Thymus (tissue), 14 donors: ENCODE data around the gene ZFC3H1. TPM values are rescaled to one million over a fixed set of nuclear protein-coding genes. Genes with fewer than 3 reads are reported as not detected.

Source experiments
- DNase-seq, 9 donors: peaks; one replicate each; pipeline ENCODE4 v3.0.0-alpha.2; 2013; ENCODE audit warnings: low spot score in 9 of 9, low read depth in 6 of 9, missing footprints in 1 of 9
- H3K27ac ChIP-seq, 2 donors: one replicate each; pipeline ENCODE4 v1.5.1; 2013; ENCODE audit warnings: control low read depth in 1 of 2, low read depth in 1 of 2, low read length in 1 of 2, mild to moderate bottlenecking in 1 of 2, moderate library complexity in 1 of 2
- H3K27me3 ChIP-seq, 2 donors: one replicate each; pipeline ENCODE4 v1.5.1; 2013; ENCODE audit warnings: low read length in 1 of 2; ENCODE audit not compliant: control insufficient read depth in 2 of 2, insufficient read depth in 1 of 2
- H3K36me3 ChIP-seq, 2 donors: one replicate each; pipeline ENCODE4 v1.5.1; 2013; ENCODE audit warnings: low read length in 1 of 2, mild to moderate bottlenecking in 1 of 2, moderate library complexity in 1 of 2; ENCODE audit not compliant: control insufficient read depth in 2 of 2, insufficient read depth in 2 of 2
- H3K4me1 ChIP-seq, 2 donors: one replicate each; pipeline ENCODE4 v1.5.1; 2013; ENCODE audit warnings: low read length in 2 of 2; ENCODE audit not compliant: control insufficient read depth in 2 of 2, insufficient read depth in 2 of 2
- H3K4me3 ChIP-seq, 2 donors: one replicate each; pipeline ENCODE4 v1.5.1; 2013; ENCODE audit warnings: low read length in 2 of 2, control low read depth in 1 of 2, mild to moderate bottlenecking in 1 of 2
- H3K9me3 ChIP-seq, 2 donors: one replicate each; pipeline ENCODE4 v1.5.1; 2013; ENCODE audit warnings: low read length in 1 of 2, mild to moderate bottlenecking in 1 of 2; ENCODE audit not compliant: control insufficient read depth in 2 of 2, insufficient read depth in 1 of 2
- WGBS: extraction: QIAGEN DNeasy Blood & Tissue Kit; methylation state at CpG from one replicate; pipeline ENCODE4 v1.1.7; 2013; 5-methylcytosine and 5-hydroxymethylcytosine counted together
- long read RNA-seq, 10 donors: transcript quantifications; one replicate each; lab custom pipeline, GENCODE V29; 2026
- polyA plus RNA-seq: library from polyadenylated mRNA; stranded (reverse); fragments of 200-250 nt; gene quantifications from one replicate; pipeline ENCODE4 v1.2.3, GENCODE V29; 2013
- total RNA-seq: library from RNA; stranded (reverse); fragments of 120-200 nt; gene quantifications from one replicate; pipeline ENCODE4 v1.2.4, GENCODE V29; 2013
- donor health status: healthy.

Gene ZFC3H1, protein sequence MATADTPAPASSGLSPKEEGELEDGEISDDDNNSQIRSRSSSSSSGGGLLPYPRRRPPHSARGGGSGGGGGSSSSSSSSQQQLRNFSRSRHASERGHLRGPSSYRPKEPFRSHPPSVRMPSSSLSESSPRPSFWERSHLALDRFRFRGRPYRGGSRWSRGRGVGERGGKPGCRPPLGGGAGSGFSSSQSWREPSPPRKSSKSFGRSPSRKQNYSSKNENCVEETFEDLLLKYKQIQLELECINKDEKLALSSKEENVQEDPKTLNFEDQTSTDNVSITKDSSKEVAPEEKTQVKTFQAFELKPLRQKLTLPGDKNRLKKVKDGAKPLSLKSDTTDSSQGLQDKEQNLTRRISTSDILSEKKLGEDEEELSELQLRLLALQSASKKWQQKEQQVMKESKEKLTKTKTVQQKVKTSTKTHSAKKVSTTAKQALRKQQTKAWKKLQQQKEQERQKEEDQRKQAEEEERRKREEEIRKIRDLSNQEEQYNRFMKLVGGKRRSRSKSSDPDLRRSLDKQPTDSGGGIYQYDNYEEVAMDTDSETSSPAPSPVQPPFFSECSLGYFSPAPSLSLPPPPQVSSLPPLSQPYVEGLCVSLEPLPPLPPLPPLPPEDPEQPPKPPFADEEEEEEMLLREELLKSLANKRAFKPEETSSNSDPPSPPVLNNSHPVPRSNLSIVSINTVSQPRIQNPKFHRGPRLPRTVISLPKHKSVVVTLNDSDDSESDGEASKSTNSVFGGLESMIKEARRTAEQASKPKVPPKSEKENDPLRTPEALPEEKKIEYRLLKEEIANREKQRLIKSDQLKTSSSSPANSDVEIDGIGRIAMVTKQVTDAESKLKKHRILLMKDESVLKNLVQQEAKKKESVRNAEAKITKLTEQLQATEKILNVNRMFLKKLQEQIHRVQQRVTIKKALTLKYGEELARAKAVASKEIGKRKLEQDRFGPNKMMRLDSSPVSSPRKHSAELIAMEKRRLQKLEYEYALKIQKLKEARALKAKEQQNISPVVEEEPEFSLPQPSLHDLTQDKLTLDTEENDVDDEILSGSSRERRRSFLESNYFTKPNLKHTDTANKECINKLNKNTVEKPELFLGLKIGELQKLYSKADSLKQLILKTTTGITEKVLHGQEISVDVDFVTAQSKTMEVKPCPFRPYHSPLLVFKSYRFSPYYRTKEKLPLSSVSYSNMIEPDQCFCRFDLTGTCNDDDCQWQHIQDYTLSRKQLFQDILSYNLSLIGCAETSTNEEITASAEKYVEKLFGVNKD (N-terminal part only)
- total RNA-seq (23.7 TPM), polyA plus RNA-seq (41.8 TPM)
- long read RNA-seq, donor 1, result 0 reads
- long read RNA-seq, donor 2, result 0 reads
- long read RNA-seq, donor 3, full-length matches to known transcripts, result 23 of 23 reads
- long read RNA-seq, donor 3, partial matches to known transcripts, result 0 of 23 reads
- long read RNA-seq, donor 3, other reads (novel, unspliced or antisense), result 0 of 23 reads
- long read RNA-seq, donor 4, partial matches to known transcripts, result 0 of 9 reads
- long read RNA-seq, donor 4, other reads (novel, unspliced or antisense), result 0 of 9 reads
- long read RNA-seq, donor 5, full-length matches to known transcripts, result 20 of 50 reads
- long read RNA-seq, donor 5, partial matches to known transcripts, result 30 of 50 reads
- long read RNA-seq, donor 5, other reads (novel, unspliced or antisense), result 0 of 50 reads
- long read RNA-seq, donor 6, transcript ZFC3H1-205 (3 exons, 470 nt), result minor isoform, 5 of 55 reads
- long read RNA-seq, donor 6, transcript ZFC3H1-206 (2 exons, 1,771 nt), result minor isoform, 6 of 55 reads
- long read RNA-seq, donor 6, transcript ZFC3H1-209 (2 exons, 845 nt), result major isoform, 7 of 55 reads
- long read RNA-seq, donor 6, partial matches to known transcripts, result 37 of 55 reads
- long read RNA-seq, donor 6, other reads (novel, unspliced or antisense), result 0 of 55 reads
- long read RNA-seq, donor 7, full-length matches to known transcripts, result 11 of 22 reads
- long read RNA-seq, donor 7, partial matches to known transcripts, result 11 of 22 reads
- long read RNA-seq, donor 7, other reads (novel, unspliced or antisense), result 0 of 22 reads
- long read RNA-seq, donor 8, partial matches to known transcripts, result 0 of 3 reads
- long read RNA-seq, donor 8, other reads (novel, unspliced or antisense), result 0 of 3 reads
- long read RNA-seq, donor 9, transcript ZFC3H1-206 (2 exons, 1,771 nt), result major isoform, 5 of 10 reads
- long read RNA-seq, donor 9, partial matches to known transcripts, result 0 of 10 reads
- long read RNA-seq, donor 9, other reads (novel, unspliced or antisense), result 0 of 10 reads
- long read RNA-seq, donor 10, full-length matches to known transcripts, result 4 of 4 reads
- long read RNA-seq, donor 10, partial matches to known transcripts, result 0 of 4 reads
- long read RNA-seq, donor 10, other reads (novel, unspliced or antisense), result 0 of 4 reads

DNA sequence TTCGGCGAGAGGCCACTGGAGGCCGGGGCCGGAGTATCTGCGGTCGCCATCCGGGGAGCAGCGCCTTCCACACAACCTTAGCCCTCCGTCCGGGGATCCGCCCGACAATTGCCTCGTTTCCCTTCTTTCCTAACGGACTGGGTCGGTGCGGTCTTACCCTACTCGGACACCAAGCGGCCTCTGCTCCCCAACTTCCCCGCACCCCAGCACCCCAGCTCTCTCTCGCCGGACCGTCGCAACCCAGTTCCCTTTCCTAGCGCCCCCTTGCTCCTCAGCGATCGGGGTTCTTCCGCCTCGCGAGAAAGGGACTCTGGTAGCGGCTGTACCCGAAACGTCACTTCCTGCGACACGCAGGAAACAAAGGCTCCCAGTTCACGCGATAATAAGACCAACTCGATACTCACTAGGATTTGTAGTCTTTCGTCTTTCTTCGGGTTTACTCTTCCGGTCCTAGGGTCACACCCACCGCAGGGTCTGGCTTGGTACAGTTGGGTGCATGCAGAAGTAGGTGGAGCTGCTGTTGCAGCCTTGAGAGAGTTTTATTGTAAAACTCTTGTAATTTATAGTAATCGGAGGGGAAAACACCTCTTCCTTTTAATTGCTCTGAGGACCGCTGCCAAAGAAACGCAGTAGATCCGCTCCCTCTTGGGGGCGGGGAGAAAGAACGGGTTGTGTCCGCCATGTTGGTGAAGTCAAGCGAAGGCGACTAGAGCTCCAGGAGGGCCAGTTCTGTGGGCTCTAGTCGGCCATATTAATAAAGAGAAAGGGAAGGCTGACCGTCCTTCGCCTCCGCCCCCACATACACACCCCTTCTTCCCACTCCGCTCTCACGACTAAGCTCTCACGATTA is at the start of gene ZFC3H1, which contains the start of gene THAP2:
ZFC3H1 (minus strand) TSS at position 288 of the 850 bp plus-strand sequence; CDS start at position 50, 238 bp downstream.
THAP2 (plus strand) TSS at position 741 of the 850 bp plus-strand sequence. CDS start 209 bp downstream, outside the sequence.
- Histone ChIP-seq H3K27me3 (no peaks in the 10 kb centered on the region), H3K36me3 (peaks cover 0 to 10% of the 10 kb centered on the region in 2 donors), H3K9me3 (no peaks in the 10 kb centered on the region), H3K4me3 (peak within 1 kb of the TSS; percentile 78 to 86), H3K27ac (peak within 1 kb of the TSS; percentile 97 to 99), H3K4me1 (peaks cover 5 to 7% of the 10 kb centered on the region in 2 donors)
- under 1% methylated on average over 57 of the region's 57 CpGs for WGBS
- peak; percentile 94 to 100 (median 98) for DNase-seq

DNA sequence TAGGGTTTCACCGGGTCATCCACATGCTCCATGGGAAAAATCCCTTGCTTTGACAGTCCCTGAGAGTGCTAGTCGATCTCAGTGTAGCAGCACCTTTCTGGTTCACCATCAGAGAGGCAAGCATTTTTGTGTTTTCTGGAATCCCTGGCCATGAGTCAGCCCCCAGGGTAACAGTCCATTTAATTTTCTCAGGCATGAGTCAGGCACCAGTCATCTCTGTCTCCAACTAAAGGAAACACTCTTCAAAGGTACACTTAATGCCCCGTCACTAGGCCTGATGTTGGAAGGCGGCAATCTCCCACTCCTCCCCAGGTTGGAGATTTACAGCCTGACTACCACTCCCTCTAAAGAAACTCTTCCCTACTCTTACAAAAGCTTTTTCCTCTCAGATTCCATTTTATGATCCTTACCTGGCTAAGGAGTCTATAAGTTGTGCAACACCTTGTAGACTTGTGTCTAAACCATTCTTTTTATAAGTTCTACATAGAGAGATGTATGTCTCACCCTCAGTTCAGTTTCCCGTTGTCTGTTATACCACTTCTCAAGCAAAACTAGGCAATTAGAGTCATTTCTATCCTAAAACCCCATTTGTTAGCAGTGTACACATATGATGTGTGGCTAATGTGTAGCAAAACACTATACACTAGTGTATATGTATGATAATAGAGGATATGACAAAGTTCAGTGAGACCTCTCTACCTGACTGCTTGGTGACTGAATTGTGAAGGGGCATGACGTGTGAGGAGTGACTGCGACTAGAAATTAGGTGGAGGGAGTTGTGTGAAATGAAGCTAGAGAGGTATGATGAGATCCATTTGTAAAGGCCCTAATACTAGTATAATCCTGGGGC is 46.9 kb upstream of the ZFC3H1 start:
- Histone ChIP-seq H3K27me3 (no peaks in the 10 kb centered on the region), H3K36me3 (no peaks in the 10 kb centered on the region), H3K9me3 (peaks cover 0 to 7% of the 10 kb centered on the region in 2 donors), H3K4me1 (no peaks in the 10 kb centered on the region), H3K27ac (peak overlapping the region in 1 of 2 donors; percentile 15), H3K4me3 (no peak overlapping the region)
- no peak for DNase-seq
- 94% methylated on average over 7 of the region's 7 CpGs for WGBS

DNA sequence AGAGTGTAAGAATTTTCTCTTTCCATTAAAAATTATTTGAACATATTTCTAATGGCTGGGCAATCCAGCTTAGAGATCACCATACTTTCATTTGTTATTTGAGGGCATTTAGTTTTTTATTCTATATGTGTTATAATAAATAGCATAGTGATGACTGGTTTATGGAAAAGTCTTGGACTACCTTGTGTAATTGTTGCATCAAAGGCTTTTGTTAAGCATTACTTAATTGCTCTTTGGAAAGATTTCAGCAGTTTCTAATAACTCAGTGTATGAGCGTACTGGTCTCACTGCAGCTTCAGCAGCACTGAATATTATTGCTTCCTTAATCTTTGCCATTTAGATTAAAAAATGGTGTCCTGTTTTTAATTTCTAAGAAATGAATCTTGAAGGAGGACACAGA is 45.0 kb upstream of the ZFC3H1 start:
- no peak for DNase-seq
- H3K4me3 ChIP-seq, result no peak overlapping the region
- H3K36me3 ChIP-seq, result peaks cover 0 to 2% of the 10 kb centered on the region in 2 donors
- H3K27me3 ChIP-seq, result no peaks in the 10 kb centered on the region
- H3K4me1 ChIP-seq, result no peaks in the 10 kb centered on the region
- WGBS, result 100% methylated on average over 1 of the region's 1 CpG
- no peak overlapping the region for H3K27ac ChIP-seq
- H3K9me3 ChIP-seq, result peaks cover 0 to 3% of the 10 kb centered on the region in 2 donors

DNA sequence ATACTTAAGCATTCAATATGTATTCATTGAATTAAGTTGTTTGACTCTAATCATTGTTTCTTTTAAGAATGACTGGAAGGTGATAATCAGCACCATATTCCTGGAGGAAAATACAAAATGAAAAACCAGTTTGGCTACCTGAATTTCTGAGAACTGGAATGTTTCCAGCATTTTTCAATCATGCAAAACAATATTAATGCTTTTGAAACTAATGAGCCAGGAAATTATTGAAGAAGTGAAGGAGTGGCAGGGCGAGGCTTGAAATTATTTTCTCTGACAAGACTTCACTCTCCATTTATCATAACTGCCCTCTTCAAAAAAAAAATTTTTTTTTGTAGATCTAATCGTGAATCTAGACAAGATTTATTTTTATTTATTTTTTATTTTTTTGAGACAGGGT is 41.3 kb upstream of the ZFC3H1 start:
- Histone ChIP-seq H3K4me1 (no peaks in the 10 kb centered on the region), H3K27ac (no peak overlapping the region), H3K27me3 (no peaks in the 10 kb centered on the region), H3K4me3 (no peak overlapping the region), H3K36me3 (peaks cover 3 to 20% of the 10 kb centered on the region in 2 donors), H3K9me3 (no peaks in the 10 kb centered on the region)
- WGBS, result 95% methylated on average over 2 of the region's 2 CpGs
- DNase-seq, result no peak

DNA sequence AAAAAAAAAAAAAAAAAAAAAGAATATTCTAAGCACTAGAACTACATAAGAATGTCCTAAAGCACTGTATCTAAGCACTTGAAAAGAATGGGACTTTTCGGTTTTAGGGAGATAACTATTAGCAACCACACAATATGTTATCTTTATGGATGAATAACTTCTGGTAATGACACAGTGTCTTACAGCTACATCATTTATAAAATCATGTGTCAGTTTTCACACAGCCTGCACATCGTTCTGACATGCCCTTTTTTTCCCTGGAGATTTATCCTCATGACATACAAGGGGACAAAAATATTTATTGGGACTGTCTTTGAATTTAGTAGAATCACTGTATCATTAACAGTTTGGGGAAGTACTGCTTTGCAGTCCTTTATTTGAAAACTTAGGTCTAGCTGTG is 39.6 kb upstream of the ZFC3H1 start:
- no peak overlapping the region for H3K4me3 ChIP-seq
- H3K9me3 ChIP-seq, result no peaks in the 10 kb centered on the region
- peaks cover 6 to 34% of the 10 kb centered on the region in 2 donors for H3K36me3 ChIP-seq
- H3K27me3 ChIP-seq, result no peaks in the 10 kb centered on the region
- no peaks in the 10 kb centered on the region for H3K4me1 ChIP-seq
- WGBS, result 92% methylated on average over 2 of the region's 2 CpGs
- DNase-seq, result no peak
- peak overlapping the region in 1 of 2 donors; percentile 2 for H3K27ac ChIP-seq

DNA sequence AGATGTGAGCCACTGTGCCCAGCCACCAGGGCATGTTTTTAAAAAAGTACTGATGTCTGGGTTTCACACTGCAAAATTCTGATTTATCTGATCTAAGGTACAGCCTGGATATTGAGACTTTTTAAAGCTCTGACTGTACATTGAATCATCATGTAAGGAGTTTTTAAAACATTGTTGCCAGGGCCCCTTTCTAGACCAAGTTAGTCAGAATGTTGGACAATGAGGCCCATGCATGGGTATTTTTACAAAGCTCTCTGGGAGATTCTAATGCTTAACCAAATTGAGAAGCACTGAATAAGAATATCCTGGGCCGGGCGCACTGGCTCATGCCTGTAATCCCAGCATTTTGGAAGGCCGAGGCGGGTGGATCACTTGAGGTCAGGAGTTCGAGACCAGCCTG is 38.9 kb upstream of the ZFC3H1 start:
- 97% methylated on average over 5 of the region's 5 CpGs for WGBS
- Histone ChIP-seq H3K4me1 (no peaks in the 10 kb centered on the region), H3K27ac (no peak overlapping the region), H3K36me3 (peaks cover 6 to 40% of the 10 kb centered on the region in 2 donors), H3K9me3 (no peaks in the 10 kb centered on the region), H3K4me3 (no peak overlapping the region), H3K27me3 (no peaks in the 10 kb centered on the region)
- no peak for DNase-seq
